Effector CD8-positive, alpha-beta T cell (primary cell): ENCODE data around the gene ATG2A.

ENCODE experiments used
- DNase-seq: peaks from one replicate; lab custom pipeline; 2025; lab: John Stamatoyannopoulos, UW

Gene ATG2A

DNA sequence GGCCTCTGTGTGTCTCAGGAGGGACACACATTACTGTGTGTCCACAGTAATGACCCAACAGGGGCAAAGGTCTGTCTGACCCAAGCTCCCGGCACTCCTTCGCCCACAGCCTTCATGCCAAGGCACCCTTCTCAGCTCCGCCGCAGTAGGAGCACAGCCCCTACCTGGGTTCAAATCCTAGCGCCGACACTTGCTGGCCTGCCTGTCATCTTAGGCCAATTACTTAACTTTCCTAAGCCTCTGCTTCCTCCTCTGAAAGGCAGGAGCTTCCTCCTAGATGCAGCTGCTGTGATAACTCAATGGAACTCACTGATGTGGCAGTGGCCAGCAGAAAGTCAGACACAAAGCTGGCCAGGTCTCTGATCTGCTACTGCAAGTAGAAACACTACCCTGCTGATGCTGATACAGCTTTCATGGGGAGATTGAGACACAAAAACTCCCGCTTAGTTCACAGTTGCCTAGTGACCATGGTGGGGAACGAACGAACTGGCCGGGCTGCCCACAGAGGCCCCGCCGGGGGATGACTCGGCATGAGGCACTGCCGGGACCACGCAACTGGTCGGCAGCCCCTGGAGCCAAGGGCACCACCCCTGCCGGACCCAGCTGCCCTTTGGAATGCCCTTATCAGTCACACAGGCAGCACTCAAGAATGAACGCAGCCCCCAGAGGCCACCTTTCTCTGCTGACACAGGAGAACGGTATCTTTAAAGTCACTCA is 46.7 kb downstream of the ATG2A start:
- no peak for DNase-seq

DNA sequence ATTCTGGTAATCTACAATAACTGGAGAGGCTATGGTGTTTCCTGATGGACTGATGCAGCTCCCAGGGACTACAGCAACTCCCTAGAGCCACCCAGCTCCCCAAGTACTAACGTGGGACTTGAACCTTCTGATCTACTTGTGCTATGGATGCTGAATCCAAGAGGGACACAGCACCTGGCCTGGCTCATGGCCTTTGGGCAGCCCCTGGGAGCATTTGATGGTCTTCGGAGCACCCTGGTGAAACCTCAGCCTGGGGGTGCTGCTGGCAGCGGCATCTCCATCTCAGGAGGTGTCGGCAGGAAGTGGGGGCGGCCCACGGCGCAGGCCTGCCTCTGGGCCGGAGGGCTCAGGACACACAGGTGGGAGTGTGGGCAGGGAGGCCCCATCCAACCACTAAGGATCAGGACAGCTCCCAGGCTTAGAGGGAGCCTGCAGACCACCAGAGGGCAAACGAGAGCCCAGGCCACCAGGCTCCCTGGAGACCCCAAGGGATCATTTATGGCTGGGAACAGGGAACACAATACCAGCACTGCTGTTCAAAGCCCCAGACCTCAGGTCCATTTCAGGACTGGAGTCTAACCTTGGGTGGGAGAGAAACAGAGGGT is 47.3 kb downstream of the ATG2A start:
- no peak for DNase-seq

DNA sequence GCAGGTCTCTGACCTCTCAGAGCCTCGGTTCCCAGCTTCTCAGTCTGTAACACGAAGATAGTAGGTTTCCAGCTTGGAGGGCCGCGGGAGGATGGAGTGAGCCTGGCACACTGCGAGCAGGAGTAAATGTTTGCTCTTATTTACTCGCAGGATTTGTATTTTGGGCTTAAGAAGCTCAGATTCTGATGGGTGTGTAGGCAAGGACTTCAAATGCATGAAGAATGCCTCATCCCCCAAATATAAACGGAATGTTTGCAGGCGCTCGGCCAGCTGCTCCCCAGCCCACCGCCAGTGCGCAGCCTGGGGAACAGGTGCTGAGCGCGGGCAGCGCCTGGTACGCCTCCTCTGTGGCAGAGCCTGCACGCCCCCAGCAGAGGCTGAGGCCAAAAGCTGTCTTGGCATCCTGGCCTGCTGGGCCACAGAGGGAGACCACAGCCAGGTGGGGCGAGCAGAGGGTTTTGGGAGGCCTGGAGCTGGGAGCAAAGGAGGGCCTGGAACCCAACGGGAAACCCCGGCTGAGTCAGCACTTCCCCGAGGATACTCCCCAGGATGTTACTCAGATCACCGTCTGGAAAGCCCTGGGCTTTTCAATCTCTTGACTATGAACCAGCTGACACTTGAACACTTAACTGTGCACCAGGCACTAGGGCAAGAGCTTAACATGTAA is 48.0 kb downstream of the ATG2A start:
- DNase-seq = no peak

DNA sequence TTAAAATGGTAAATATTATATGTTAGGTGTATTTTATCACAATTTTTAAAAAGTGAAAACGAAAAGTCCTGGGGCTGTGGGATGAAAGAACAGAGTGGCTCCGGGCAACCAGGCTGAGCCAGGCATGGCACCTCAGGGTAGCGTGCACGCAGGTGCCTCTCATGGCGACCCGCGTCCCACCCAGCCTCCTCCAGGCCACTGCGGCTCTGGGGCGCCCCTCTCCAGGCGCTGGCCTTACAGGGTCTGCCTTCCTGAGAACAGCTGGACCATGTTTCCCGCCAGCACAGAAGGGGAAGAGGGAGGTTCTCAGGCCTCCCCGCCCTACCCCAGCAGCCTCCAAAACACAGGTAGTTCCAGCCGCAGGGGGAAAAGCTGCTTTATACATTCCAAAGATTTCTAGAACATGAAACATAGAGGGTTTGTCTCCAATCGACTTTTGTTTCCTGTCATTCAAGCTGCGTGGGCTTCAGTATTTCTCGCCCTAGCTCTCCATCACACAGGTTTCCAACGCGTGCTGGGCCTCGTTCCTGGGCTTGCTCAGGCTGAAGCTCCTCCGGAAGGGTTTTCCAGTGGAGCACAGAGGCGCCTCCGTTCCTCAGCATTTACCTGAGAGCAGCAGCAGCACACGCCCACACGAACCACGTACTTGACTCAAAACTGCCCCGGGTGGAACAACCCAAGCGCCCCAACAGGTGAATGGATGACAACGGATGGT is 49.1 kb downstream of the ATG2A start:
- no peak for DNase-seq

DNA sequence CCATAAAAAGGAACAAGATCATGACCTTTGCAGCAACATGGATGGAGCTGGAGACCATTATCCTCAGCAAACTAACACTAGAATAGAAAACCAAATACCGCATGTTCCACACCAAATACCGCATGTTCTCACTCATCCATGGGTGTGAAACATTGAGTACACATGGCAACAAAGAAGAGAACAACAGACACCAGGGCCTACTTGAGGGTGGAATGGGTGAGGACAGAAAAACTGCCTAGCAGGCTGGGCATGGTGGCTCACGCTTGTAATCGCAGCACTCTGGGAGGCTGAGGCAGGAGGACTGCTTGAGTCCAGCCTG is 50.9 kb downstream of the ATG2A start:
- DNase-seq = no peak

DNA sequence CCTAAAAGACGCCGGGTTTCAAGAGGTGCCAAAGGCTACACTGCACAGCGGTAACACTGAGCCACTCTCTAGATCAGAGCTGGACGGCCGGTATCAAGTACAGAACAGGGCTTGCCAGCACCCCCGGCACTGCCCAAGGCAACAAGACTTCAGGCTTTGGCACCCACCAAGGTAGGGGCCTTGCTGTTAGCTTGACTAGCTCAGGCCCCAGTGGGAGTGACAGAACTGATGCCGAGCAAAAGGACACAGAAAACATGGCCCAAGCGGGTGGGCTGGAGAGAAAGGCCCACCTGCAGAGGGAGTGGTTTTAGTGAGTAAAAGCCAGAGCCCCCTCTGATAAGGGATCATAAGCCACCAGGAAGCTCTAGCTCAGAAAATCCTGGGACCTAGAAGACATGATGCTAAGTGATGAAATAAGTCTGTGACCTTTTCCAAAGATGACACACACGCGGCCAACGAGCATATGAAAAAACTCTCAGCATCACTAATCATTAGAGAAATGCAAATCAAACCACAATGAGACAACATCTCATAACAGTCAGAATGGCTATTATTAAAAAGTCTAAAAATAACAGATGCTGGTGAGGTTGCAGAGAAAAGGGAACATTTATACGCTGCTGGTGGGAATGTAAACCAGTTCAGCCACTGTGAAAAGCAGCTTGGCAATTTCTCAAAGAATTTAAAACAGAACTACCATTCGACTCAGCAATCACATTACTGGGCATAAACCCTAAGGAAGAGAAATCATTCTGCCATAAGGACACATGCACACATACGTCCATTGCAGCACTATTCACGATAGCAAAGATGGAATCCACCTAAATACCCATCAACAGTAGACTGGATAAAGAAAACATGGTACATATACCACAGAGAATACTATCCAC is 51.5 kb downstream of the ATG2A start:
- DNase-seq = no peak

DNA sequence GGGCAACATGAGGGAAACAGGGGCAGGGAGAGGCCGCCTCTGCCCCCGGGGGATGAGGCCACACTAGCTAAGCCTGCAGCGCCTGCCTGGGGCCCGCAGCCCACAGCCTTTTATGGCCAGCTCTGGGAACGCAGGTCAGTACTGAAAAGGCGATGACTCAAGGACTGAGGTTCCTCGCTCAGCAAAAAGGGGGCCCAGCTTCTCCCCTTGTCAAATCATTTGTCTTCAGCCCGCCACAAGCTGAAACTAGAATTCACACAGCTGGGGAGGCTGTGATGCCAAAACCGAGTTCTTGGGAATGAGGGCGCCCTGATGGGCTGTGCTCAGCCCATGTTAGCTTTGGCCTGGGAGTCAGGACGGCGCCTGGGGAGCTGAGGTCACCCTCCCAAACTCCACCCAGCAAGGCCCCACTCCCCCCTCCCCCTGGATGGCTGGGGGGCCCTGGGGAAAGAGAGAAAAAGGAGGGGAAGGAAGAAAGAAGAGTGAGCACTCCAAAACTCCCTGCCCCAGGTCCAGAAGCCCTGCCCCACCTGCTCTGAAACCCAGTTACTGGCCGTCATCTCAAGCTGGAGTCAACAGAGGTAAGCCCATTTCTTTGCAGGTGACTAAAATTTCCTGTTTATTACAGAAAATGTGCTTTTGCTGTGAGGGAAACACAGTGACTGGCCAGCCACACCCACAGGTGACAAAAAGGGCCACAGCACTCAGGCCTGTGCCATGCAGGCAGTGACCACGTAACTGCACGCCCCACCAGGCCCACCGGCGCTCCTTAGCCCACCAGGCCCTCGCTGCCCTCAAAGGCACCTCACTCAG is 52.3 kb downstream of the ATG2A start:
- no peak for DNase-seq

DNA sequence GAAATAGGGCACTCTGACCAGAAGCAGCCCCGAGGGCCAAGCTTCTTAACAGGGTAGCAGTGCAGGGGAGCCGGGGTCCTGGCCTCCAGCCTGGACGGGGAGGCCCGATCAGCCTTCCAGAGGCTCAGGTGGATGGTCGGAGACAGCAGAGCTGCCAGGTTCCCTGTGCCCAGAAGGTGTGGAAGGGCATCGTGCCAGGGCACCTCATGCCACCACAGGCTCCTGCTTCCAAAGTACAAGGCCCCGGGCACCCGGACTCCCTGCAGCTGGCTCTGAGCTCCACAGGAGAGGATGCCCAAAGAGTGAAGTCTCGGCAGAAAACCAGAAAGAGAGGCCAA is 52.9 kb downstream of the ATG2A start:
- no peak for DNase-seq

DNA sequence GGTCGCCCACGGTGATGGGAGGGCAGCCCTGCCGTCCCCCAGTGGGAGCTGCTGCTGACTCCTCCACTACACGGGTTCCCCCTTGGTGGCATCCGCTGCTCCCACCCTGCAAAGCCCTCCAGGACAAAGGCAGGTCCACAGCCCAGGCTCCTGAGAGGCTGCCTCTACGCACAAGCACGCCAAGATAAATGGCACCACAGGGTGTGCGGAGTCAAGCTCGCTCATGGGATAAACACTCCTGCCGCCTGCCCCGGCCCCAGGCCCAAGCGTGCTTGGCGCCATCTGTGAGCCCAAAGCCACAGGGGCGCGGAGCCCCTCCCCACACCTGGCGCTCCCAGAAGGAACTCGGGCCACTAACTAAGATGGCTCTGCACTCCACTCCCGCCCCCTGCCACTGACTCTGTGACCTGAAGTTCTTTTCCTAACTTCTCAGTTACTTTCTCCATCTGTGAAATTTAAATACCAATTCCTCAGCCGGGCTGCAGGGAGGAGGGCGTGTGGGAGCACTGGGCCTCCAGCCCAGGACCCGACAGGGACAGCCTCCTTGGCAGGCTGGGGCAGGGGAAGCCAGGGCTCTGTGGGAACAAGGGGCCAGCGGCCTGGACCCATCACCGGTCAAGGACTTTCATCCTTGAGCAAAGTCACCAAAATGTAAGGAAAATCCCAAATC is 53.5 kb downstream of the ATG2A start:
- DNase-seq = no peak

DNA sequence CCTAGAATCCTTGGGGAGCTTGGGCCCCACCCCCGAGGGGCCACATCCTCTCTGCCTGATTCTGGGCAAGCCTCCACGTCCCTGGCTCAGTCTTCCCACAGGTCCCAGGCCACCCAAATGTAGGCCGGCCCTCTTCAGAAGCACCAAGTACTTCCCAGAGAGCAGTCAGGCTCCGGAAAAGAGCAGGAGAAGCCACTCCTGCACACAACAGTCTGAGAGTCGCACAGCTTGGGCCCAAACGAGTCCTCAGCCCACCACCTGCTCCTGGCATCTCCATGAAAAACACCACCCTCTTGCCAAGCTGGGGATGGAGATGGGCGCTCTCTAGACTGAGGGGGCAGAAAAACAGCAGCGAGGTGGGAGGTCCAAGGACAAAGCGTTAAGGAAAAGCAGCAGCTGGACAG is 54.0 kb downstream of the ATG2A start:
- DNase-seq = no peak

DNA sequence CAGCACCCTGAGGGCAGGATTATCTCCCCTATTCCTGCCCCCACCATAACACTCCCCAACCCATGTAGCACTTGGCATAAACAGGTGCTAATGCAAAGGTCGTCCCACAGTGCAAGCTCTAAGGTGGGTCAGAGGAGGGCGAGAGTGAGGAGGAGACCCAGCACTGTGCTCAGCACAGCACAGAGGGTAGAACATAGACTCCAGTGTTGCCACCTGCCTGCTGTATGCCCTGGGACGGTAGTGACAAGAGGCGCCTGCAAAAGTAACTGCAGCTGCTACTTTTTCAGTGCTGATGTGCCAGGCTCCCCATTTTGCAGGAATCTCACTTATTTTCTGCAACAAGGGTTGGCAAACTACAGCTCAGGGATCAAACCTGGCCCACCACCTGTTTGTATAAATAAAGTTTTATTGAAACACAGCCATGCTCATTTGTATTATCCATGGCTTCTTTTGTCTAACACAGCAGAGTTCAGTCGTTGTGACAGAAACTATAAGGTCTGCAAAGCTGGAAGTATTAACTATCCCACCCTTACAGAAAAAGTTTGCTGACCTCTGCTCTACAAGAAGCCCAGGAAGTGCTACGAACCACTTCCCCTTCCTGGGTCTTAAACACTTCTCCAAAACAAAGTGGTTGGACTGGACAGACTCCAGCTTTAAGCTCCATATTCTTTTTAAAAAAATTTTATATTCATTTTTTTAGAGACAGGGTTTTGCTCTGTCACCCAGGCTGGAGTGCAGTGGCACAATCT is 55.6 kb downstream of the ATG2A start:
- no peak for DNase-seq

DNA sequence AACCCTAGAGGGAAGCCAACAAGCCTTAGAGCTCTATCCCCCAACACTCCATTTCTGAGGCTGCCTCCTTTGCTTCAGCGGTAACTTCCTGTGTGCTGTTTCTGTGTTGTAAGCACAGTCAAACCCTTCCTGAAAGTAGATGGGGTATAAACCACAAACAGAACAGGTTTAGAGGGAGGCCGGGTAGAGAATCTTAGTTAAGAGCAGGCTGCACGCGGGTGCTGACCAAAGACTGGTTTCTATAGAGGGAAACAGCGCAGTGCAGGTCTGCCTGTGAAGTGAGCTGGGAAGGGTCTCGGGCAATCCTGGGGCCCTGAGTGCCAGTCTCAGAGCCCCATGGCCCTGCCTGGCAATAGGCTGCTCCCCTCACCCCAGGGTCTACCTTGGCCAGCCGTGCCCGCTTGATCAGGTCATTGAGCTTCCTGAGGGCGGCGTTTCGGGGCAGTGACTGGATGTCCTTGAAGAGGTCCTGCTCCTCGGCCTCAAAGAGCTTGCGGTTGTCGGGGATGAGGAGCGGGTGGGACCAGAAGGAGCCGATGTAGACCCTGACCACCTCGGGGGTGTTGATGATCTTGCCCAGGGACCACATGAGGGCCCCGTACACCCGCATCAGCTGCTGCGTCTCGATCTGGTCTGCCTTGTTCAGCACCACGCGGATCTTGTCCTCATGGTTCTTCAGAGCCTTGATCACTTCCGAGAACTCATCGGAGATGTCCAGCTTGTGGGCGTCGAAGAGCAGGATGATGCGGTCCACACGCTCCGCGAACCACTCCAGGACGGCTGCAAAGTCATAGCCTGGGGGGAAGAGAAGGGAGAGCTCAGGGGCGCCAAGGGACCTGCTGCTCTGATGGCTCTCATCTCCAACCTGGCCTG is 57.2 kb downstream of the ATG2A start:
- no peak for DNase-seq

DNA sequence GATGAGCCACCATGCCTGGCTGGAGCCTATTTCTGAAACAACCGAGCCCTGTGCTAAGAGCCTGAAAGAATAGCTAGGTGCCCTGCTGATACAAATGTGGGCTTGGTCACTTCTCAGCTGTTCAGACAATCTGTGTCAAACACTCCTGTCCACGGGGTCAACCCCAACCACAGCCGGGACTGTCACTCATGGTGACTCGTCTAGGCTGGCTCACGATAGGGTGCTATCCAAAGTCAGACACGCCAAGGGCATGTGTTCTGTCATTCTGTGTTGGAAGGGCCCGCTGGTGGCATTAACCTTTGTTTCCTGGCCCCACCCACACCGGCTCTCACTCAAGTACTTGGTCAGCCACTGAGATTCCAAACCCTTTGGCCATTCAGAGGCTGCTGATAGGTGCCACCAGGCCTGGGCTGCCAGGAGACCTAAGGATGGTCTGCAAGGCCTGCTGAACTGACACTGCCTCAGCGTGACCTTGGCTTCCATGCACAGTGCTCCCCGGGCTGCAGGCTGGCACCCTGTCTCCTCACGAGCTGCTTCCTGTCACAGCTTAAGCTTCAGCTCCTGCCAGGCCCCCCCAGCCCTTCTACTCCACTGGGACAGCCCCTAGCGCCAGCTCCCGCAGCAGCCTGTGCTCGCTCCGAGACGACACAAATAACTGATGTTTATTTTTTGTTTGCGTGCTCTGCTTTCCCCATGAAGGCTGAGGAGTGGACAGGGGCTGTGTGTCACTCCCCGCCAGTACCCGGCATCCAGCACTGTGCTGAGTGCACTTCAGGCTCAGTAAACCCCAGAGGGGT is 58.3 kb downstream of the ATG2A start:
- DNase-seq = peak; percentile 48

DNA sequence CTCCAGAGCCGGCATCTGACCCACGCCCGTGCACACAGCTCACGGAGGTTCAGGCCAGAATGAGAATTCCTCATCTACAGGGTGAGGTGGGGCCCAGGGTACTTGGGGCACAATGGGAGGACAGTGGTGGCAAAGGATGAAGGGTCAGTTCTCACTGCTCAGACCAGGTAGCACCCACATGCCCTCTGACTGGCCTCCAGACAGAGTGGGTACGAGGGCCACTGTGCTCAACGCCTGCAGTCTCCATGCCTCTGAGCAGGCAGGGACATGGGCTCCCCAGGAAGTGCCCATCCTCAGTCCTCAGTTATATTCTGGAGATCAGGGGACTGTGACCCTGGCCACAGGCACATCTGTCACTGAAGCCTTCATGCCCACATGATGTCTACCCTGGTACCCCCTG is 59.5 kb downstream of the ATG2A start:
- no peak for DNase-seq

DNA sequence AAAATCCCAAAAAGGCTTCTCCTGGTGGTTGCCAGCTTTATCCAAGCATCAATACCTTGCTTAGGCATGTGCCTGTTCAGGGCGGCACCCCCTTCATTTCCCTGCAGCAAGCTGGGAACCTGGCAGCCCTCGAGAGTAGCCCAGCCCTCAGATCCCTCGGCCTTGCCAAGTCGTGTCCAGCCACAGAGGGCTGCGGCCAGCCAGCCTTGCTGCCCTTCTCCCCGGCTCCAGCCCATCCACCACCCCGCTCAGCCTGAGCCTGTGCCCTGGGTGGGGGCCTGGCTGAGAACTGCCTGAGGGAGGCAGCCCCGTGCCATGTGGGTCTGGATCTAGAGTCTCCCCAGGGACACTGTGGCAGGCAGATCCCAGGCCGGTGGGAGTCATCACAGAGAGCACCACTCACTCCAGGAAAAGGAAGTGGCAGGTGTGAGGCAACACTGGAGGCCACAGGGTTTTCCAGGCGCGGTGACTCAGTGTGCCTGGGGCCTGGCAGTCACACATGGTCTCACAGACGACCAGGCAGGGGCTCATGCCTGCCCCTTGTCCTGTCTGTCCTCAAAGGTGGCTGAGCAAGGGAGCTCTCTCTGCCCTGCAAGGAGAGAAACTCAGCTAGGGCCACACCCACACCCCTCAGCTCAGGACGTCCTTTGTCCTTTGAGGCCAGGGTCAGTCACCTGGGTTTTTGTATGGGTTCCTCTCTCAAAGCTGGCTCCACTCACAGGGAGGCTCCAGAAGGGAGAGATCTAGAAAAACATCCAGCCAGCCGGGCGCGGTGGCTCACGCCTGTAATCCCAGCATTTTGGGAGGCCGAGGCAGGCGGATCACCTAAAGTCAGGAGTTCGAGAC is 60.4 kb downstream of the ATG2A start:
- no peak for DNase-seq

DNA sequence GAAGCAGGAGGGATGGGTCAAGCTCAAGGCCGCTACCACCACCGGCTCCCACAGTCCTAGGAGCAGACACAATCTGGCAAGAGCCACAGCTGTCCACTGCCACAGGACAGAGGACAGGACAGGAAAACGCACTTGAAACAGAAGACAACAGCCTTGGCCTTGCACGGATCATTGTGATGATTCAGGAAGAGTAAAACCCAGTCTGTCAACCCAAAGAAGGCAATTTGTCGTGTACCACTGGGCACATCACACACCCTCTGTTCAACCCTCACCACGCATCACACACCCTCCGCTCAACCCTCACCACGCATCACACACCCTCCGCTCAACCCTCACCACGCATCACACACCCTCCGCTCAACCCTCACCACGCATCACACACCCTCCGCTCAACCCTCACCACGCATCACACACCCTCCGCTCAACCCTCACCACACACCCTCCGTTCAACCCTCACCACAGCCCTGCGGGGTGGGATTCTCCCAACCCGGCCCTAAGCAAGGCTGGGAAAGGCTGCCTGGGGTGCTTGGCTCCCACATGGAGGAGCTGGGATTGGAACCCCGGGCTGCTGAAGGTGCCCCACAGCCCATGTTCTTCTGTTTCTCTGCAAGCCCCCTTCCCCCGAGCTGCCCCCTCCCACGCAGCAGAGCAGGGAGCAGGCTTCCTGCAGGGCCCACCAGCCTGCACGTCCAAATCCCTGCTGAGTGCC is 61.3 kb downstream of the ATG2A start:
- no peak for DNase-seq
